ENCODE results near the gene TWF2. TPM values are rescaled to one million over a fixed set of nuclear protein-coding genes. Genes with fewer than 3 reads are reported as not detected.

Gene TWF2
- total RNA-seq, 1 donor from 2014 or later: 26.6 TPM

DNA sequence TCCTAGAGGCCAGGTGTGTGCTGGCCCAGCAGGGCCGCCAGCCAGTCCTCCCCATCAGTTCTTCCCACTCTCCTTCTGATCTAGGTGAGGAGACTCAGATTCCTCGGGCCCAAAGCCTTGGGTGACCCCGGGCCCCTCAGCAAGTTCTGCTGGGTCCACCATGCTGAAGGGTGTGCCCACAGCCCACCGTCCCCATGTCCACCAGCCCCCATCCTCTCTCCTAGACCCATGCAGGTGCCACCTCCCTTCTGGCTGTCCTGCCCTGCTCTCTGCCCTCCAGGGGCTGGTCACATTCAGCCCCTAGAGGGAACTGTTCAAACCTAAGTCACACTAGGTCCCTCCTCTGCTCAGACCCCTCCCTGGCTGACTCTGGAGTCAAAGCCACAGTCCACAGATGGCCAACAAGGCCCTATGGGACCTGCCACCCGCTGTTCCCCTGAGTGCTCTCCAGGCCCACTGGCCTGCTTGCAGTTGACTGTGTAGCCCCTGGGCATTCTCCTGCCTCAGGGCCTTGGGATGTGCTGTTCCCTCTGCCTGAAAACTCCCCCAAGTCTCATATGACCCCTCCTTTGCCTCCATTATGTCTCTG is 12.6 kb downstream of the TWF2 start:
- no peak for DNase-seq (ENCODE audit: low spot score in 2 of 2, unreplicated experiment in 2 of 2)
- no peaks in the 10 kb centered on the region for H3K9me3 Mint-ChIP-seq
- H3K4me1 Mint-ChIP-seq: no peaks in the 10 kb centered on the region
- TF ChIP-seq, protein P1, sequence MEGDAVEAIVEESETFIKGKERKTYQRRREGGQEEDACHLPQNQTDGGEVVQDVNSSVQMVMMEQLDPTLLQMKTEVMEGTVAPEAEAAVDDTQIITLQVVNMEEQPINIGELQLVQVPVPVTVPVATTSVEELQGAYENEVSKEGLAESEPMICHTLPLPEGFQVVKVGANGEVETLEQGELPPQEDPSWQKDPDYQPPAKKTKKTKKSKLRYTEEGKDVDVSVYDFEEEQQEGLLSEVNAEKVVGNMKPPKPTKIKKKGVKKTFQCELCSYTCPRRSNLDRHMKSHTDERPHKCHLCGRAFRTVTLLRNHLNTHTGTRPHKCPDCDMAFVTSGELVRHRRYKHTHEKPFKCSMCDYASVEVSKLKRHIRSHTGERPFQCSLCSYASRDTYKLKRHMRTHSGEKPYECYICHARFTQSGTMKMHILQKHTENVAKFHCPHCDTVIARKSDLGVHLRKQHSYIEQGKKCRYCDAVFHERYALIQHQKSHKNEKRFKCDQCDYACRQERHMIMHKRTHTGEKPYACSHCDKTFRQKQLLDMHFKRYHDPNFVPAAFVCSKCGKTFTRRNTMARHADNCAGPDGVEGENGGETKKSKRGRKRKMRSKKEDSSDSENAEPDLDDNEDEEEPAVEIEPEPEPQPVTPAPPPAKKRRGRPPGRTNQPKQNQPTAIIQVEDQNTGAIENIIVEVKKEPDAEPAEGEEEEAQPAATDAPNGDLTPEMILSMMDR (IDR thresholded peaks at IDR 0.05; ENCODE audit: unreplicated experiment): no peak
- peaks cover 9% of the 10 kb centered on the region for H3K36me3 Mint-ChIP-seq
- no peaks in the 10 kb centered on the region for H3K27me3 Mint-ChIP-seq (ENCODE audit: low read depth)
- H3K27ac Mint-ChIP-seq: no peak overlapping the region
- H3K4me3 Mint-ChIP-seq: no peak overlapping the region

- H3K27ac Mint-ChIP-seq: no peak within 1 kb of the TSS
- TF ChIP-seq, protein P1 (IDR thresholded peaks at IDR 0.05; ENCODE audit: unreplicated experiment): no peak
- no peaks in the 10 kb centered on the region for H3K4me1 Mint-ChIP-seq
- no peaks in the 10 kb centered on the region for H3K27me3 Mint-ChIP-seq (ENCODE audit: low read depth)
- H3K4me3 Mint-ChIP-seq: no peak within 1 kb of the TSS
- H3K36me3 Mint-ChIP-seq: peaks cover 8% of the 10 kb centered on the region
- H3K9me3 Mint-ChIP-seq: no peaks in the 10 kb centered on the region
- no peak for DNase-seq (ENCODE audit: low spot score in 2 of 2, unreplicated experiment in 2 of 2)
Observed at GRCh38 chr3:52225452-52226228, 13.3 kb downstream of the TWF2 start, which contains the start of gene TLR9. Gene TLR9 (minus strand): TSS chr3:52225645. CDS start chr3:52225529, 116 bp downstream.

DNA sequence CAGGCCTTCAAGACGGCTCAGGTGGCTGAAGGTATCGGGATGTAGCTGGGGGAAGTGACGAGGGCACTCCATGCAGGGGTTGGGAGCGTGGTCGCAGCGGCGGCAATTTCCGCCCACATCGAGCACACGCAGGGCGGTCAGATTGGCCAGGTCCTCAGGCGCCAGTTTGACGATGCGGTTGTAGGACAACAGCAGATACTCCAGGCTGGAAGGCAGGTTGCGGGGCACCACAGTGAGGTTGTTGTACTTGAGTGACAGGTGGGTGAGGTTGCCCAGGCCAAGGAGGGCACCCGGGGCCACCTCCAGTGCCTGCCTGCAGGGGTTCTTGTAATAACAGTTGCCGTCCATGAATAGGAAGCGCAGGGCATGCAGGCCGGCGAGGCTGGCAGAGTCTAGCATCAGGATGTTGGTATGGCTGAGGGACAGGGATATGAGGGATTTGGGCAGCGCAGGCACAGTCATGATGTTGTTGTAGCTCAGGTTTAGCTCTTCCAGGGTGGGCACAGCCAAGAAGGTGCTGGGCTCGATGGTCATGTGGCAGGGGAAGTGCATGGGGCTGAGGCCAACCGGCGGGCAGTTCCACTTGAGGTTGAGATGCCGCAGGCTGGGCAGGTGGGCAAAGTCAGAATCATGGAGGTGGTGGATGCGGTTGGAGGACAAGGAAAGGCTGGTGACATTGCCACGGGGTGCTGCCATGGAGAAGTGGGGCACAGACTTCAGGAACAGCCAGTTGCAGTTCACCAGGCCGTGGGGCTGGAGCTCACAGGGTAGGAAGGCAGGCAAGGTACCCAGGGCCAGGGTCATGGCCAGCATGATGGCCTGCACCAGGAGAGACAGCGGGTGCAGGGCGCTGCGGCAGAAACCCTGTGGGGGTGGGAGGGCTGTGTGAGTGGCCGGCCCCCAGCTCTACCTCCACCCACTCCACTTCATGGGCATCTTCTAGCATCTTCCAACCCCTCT is 15.2 kb downstream of the TWF2 start:
- DNase-seq (ENCODE audit: low spot score in 2 of 2, unreplicated experiment in 2 of 2): no peak

GRCh38 chr3:52222319-52223221 is 16.4 kb downstream of the TWF2 start:
- Mint-ChIP-seq H3K4me3 (no peak overlapping the region), H3K27ac (no peak overlapping the region), H3K4me1 (peaks cover 10% of the 10 kb centered on the region), H3K9me3 (no peaks in the 10 kb centered on the region), H3K27me3 (ENCODE audit: low read depth) (no peaks in the 10 kb centered on the region), H3K36me3 (no peaks in the 10 kb centered on the region)
- TF ChIP-seq, protein P1 (IDR thresholded peaks at IDR 0.05; ENCODE audit: unreplicated experiment): no peak
- no peak for DNase-seq (ENCODE audit: low spot score in 2 of 2, unreplicated experiment in 2 of 2)

More for the DNA sequence above, 15.2 kb downstream of the TWF2 start:
- no peak overlapping the region for H3K4me3 Mint-ChIP-seq
- H3K27ac Mint-ChIP-seq: no peak overlapping the region
- H3K9me3 Mint-ChIP-seq: no peaks in the 10 kb centered on the region
- no peaks in the 10 kb centered on the region for H3K36me3 Mint-ChIP-seq
- TF ChIP-seq, protein P1 (IDR thresholded peaks at IDR 0.05; ENCODE audit: unreplicated experiment): no peak
- H3K4me1 Mint-ChIP-seq: peaks cover 10% of the 10 kb centered on the region
- no peaks in the 10 kb centered on the region for H3K27me3 Mint-ChIP-seq (ENCODE audit: low read depth)
